Measurements from ENCODE around the gene HAUS8. TPM values are rescaled to one million over a fixed set of nuclear protein-coding genes. Genes with fewer than 3 reads are reported as not detected.

The HAUS8 gene
- total RNA-seq, 4 donors from 2014 or later: 4.4 to 13.8 (median 10.3) TPM

- peak overlapping the region; percentile 77 to 95 (median 94) for H3K4me3 ChIP-seq
- WGBS, 2 donors (ENCODE audit: low coverage in 1 of 2): 6% methylated on average over 12 of the region's 12 CpGs; no CpG with 5 or more reads in 1 of the 2 donors
- H3K36me3 ChIP-seq: peaks cover 0 to 6% (median 0%) of the 10 kb centered on the region in 4 donors
- intact Hi-C loops (cut with DNase I; ENCODE audit: low total_unique reads): loop anchor here (10.0 kb wide), 1 partner anchor 58 kb away; no protein-coding TSS in a partner anchor
- no peak for TF ChIP-seq POLR2A (IDR thresholded peaks at IDR 0.05)
- no peak for TF ChIP-seq CTCF (IDR thresholded peaks at IDR 0.05)
- TF ChIP-seq EP300 (IDR thresholded peaks at IDR 0.05; ENCODE audit: low read depth): no peak
- TF ChIP-seq POLR2AphosphoS5 (IDR thresholded peaks at IDR 0.05): no peak
- no peaks in the 10 kb centered on the region for H3K9me3 ChIP-seq
- no peaks in the 10 kb centered on the region for H3K27me3 ChIP-seq
- in situ Hi-C loops (cut with MboI; ENCODE audit: low pct_ligation_motif_present in 1 of 4, low pct_unique_long_range_greater_than_20kb in 1 of 4, low sequenced_read_pairs in 3 of 4): no loop called here
- H3K27ac ChIP-seq: peak overlapping the region; percentile 90 to 95 (median 93)
- H3K4me1 ChIP-seq: peaks cover 29 to 62% (median 48%) of the 10 kb centered on the region in 4 donors
- peak; percentile 27 for DNase-seq
Observed at GRCh38 chr19:17076543-17076991, 1.3 kb upstream of the HAUS8 start.

- intact Hi-C loops (cut with DNase I; ENCODE audit: low total_unique reads): loop anchor here (10.0 kb wide), 1 partner anchor 59 kb away; no protein-coding TSS in a partner anchor
Observed at GRCh38 chr19:17075864-17076542, 751 bp upstream of the HAUS8 start.

GRCh38 chr19:17074634-17075034 lies 618 bp downstream of the HAUS8 start:
- peaks cover 0 to 11% (median 0%) of the 10 kb centered on the region in 4 donors for H3K36me3 ChIP-seq
- in situ Hi-C loops (cut with MboI; ENCODE audit: low pct_ligation_motif_present in 1 of 4, low pct_unique_long_range_greater_than_20kb in 1 of 4, low sequenced_read_pairs in 3 of 4): loop anchor here in 1 of 4 donors (25.0 kb wide), 1 partner anchor 213 kb away; the partner anchor contains the start of gene ANKLE1
- intact Hi-C loops (cut with DNase I; ENCODE audit: low total_unique reads): loop anchor here (10.0 kb wide), 1 partner anchor 60 kb away; no protein-coding TSS in a partner anchor
- H3K9me3 ChIP-seq: no peaks in the 10 kb centered on the region
- H3K4me3 ChIP-seq: peak overlapping the region; percentile 13 to 77 (median 72)
- H3K27me3 ChIP-seq: no peaks in the 10 kb centered on the region
- peaks cover 22 to 48% (median 41%) of the 10 kb centered on the region in 4 donors for H3K4me1 ChIP-seq
- WGBS, 2 donors (ENCODE audit: low coverage in 1 of 2): 6% methylated on average over 11 of the region's 11 CpGs; no CpG with 5 or more reads in 1 of the 2 donors
- H3K27ac ChIP-seq: peak overlapping the region; percentile 83 to 95 (median 90)
- DNase-seq: no peak
- TF ChIP-seq POLR2AphosphoS5 (IDR thresholded peaks at IDR 0.05): no peak
- no peak for TF ChIP-seq CTCF (IDR thresholded peaks at IDR 0.05)
- TF ChIP-seq POLR2A (IDR thresholded peaks at IDR 0.05): no peak
- no peak for TF ChIP-seq EP300 (IDR thresholded peaks at IDR 0.05; ENCODE audit: low read depth)

More at GRCh38 chr19:17075864-17076542, 751 bp upstream of the HAUS8 start:
- Histone ChIP-seq H3K27me3 (no peaks in the 10 kb centered on the region), H3K4me1 (peaks cover 29 to 57% (median 45%) of the 10 kb centered on the region in 4 donors), H3K4me3 (peak overlapping the region; percentile 77 to 95 (median 94)), H3K27ac (peak overlapping the region; percentile 90 to 95 (median 93)), H3K9me3 (no peaks in the 10 kb centered on the region), H3K36me3 (peaks cover 0 to 11% (median 0%) of the 10 kb centered on the region in 4 donors)
- in situ Hi-C loops (cut with MboI; ENCODE audit: low pct_ligation_motif_present in 1 of 4, low pct_unique_long_range_greater_than_20kb in 1 of 4, low sequenced_read_pairs in 3 of 4): no loop called here
- TF ChIP-seq POLR2AphosphoS5 (IDR thresholded peaks at IDR 0.05) (no peak), POLR2A (IDR thresholded peaks at IDR 0.05) (no peak), CTCF (IDR thresholded peaks at IDR 0.05) (no peak), EP300 (IDR thresholded peaks at IDR 0.05; ENCODE audit: low read depth) (no peak)
- DNase-seq: peak; percentile 51
- WGBS, 2 donors (ENCODE audit: low coverage in 1 of 2): 1 to 2% methylated on average over 7 to 43 of the region's 43 CpGs
